Lower lobe of right lung (tissue), 2 donors: ENCODE results near the gene B3GAT3. TPM values are rescaled to one million over a fixed set of nuclear protein-coding genes. Genes with fewer than 3 reads are reported as not detected.
"Not testable (repeated sequence)": the region's sequence is repeated elsewhere in the genome, so short reads cannot be mapped to it uniquely, and the experiment has no call there.

Experiments
- ATAC-seq, 2 donors: fragments of 200-7000 bp; cut with Tn5 transposase; one replicate each; pipeline ENCODE4 v1.9.1; 2020 to 2022; ENCODE audit warnings: mild to moderate bottlenecking in 2 of 2, moderate library complexity in 2 of 2
- DNase-seq: peaks from one replicate; pipeline ENCODE4 v3.0.0-alpha.2; 2020
- H3K27ac ChIP-seq: fragments of 200-600 bp; one replicate; pipeline ENCODE4 v1.8.0; 2022
- H3K27me3 ChIP-seq: fragments of 200-600 bp; one replicate; pipeline ENCODE4 v1.8.0; 2022; ENCODE audit warnings: low read depth
- H3K36me3 ChIP-seq: fragments of 200-600 bp; one replicate; pipeline ENCODE4 v1.8.0; 2022; ENCODE audit warnings: mild to moderate bottlenecking
- H3K4me1 ChIP-seq: fragments of 200-600 bp; one replicate; pipeline ENCODE4 v1.8.0; 2022
- H3K4me3 ChIP-seq: fragments of 200-600 bp; one replicate; pipeline ENCODE4 v1.8.0; 2022; ENCODE audit warnings: mild to moderate bottlenecking
- H3K9me3 ChIP-seq: fragments of 200-600 bp; one replicate; pipeline ENCODE4 v1.8.0; 2022
- intact Hi-C: fragments of 100-400 bp; cut with DNase I; formaldehyde crosslinking; loops from one replicate; pipeline ENCODE4 v1.11.0; 2022
- total RNA-seq: library from RNA; stranded (reverse); fragmentation: NEBNext Ultra II Directional; extraction: Animal tissue kit (Norgen Biotek cat#: 25700); gene quantifications from one replicate; pipeline ENCODE4 v1.2.1, GENCODE V29; 2021
- TF ChIP-seq, protein P1 (sequence below): fragments of 200-600 bp; IDR thresholded peaks from one replicate; pipeline ENCODE4 v1.8.0; 2022; ENCODE audit warnings: antibody characterized with exemption, mild to moderate bottlenecking
- donor health status: DM: no; HTN: yes; CAD: no; lungs with severe emphysema.

B3GAT3 gene
- total RNA-seq, 1 donor from 2014 or later, result 32.6 TPM

GRCh38 chr11:62627713-62628112 is 5.9 kb upstream of the B3GAT3 start:
- H3K27ac ChIP-seq, result no peak overlapping the region
- H3K36me3 ChIP-seq, result peaks cover 78% of the 10 kb centered on the region
- no peak overlapping the region for H3K4me3 ChIP-seq
- H3K4me1 ChIP-seq, result no peaks in the 10 kb centered on the region
- intact Hi-C loops, result no loop called here
- H3K9me3 ChIP-seq, result no peaks in the 10 kb centered on the region
- H3K27me3 ChIP-seq, result no peaks in the 10 kb centered on the region
- ATAC-seq, result no peak
- TF ChIP-seq, protein P1, sequence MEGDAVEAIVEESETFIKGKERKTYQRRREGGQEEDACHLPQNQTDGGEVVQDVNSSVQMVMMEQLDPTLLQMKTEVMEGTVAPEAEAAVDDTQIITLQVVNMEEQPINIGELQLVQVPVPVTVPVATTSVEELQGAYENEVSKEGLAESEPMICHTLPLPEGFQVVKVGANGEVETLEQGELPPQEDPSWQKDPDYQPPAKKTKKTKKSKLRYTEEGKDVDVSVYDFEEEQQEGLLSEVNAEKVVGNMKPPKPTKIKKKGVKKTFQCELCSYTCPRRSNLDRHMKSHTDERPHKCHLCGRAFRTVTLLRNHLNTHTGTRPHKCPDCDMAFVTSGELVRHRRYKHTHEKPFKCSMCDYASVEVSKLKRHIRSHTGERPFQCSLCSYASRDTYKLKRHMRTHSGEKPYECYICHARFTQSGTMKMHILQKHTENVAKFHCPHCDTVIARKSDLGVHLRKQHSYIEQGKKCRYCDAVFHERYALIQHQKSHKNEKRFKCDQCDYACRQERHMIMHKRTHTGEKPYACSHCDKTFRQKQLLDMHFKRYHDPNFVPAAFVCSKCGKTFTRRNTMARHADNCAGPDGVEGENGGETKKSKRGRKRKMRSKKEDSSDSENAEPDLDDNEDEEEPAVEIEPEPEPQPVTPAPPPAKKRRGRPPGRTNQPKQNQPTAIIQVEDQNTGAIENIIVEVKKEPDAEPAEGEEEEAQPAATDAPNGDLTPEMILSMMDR, result no peak
- DNase-seq, result no peak

DNA sequence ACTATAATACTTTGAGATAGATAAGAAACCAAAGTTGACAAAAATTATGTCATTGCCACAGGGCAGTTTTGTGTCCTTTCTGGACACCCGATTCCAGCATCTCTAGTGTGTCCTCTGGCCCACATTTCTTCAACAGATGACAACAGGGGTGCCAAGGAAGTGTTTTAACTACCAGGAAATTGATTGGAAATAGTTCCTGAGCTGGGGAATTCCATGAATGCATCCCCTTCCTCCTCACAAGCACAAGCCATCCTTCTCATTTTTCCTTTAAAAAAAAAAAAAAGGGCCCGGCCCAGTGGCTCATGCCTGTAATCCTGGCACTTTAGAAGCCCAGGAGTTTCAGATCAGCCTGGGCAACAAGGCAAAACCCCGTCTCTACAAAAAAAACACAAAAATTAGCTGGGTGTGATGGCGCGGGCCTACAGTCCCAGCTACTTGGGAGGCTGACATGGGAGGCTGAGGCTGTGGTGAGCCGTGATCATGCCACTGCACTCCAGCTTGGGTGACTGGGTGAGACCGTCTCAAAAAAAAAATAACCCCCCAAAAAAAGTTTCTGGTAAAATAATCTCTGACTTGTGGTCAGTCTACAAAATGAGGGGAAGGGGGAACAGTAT is 797 bp upstream of the B3GAT3 start:
- peak overlapping the region; percentile 79 for H3K4me3 ChIP-seq
- ATAC-seq (no peak), DNase-seq (no peak)
- H3K4me1 ChIP-seq, result peaks cover 19% of the 10 kb centered on the region
- peak overlapping the region; percentile 88 for H3K27ac ChIP-seq
- intact Hi-C loops, result no loop called here
- peaks cover 29% of the 10 kb centered on the region for H3K36me3 ChIP-seq
- TF ChIP-seq, protein P1, result no peak
- H3K27me3 ChIP-seq, result no peaks in the 10 kb centered on the region
- H3K9me3 ChIP-seq, result no peaks in the 10 kb centered on the region

- intact Hi-C loops, result no loop called here
- H3K27me3 ChIP-seq, result no peaks in the 10 kb centered on the region
- ATAC-seq, result no peak
Observed at GRCh38 chr11:62621027-62621566, 689 bp downstream of the B3GAT3 start.

DNA sequence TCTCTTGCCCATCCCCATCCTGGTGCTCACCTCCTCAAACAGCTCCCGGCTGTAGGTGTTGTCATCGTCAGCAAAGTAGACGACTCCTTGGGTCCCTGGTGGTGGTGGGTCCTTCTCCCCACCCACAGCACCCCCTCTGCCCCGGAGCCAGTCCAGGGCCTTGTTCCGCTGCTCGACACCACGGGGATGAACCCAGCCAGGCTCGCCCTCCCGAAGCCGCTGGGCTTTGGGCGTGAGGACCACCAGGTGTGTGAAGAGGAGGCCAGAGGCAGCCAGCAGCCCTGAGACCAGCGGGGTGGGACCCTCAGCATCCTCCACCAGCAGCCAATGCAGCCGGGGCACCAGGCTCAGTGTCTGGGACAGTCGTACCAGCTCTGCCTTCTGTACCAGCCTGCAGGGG is 4.8 kb downstream of the B3GAT3 start:
- H3K27me3 ChIP-seq, DNase-seq, intact Hi-C loops, H3K27ac ChIP-seq, H3K4me3 ChIP-seq, ATAC-seq, H3K9me3 ChIP-seq: not testable (repeated sequence)
- peaks cover 25% of the 10 kb centered on the region for H3K36me3 ChIP-seq
- H3K4me1 ChIP-seq, result peaks cover 19% of the 10 kb centered on the region

More at GRCh38 chr11:62621027-62621566, 689 bp downstream of the B3GAT3 start:
- H3K9me3 ChIP-seq, result no peaks in the 10 kb centered on the region
- TF ChIP-seq, protein P1, result no peak
- H3K27ac ChIP-seq, result peak overlapping the region; percentile 88
- no peak for DNase-seq
- peaks cover 28% of the 10 kb centered on the region for H3K36me3 ChIP-seq
- H3K4me3 ChIP-seq, result peak overlapping the region; percentile 79
- peaks cover 19% of the 10 kb centered on the region for H3K4me1 ChIP-seq

GRCh38 chr11:62615521-62615920 is 6.3 kb downstream of the B3GAT3 start:
- Histone ChIP-seq H3K4me3 (no peak overlapping the region), H3K9me3 (no peaks in the 10 kb centered on the region), H3K4me1 (peaks cover 24% of the 10 kb centered on the region), H3K36me3 (peaks cover 26% of the 10 kb centered on the region), H3K27ac (no peak overlapping the region), H3K27me3 (no peaks in the 10 kb centered on the region)
- ATAC-seq (no peak), DNase-seq (no peak)
- intact Hi-C loops, result no loop called here
- TF ChIP-seq, protein P1, result no peak

- Histone ChIP-seq H3K27me3 (no peaks in the 10 kb centered on the region), H3K27ac (peak overlapping the region; percentile 24), H3K4me1 (peaks cover 26% of the 10 kb centered on the region), H3K36me3 (peaks cover 38% of the 10 kb centered on the region), H3K4me3 (no peak overlapping the region), H3K9me3 (no peaks in the 10 kb centered on the region)
- DNase-seq, result no peak
- TF ChIP-seq, protein P1, result no peak
- intact Hi-C loops, result no loop called here
- ATAC-seq, result no peak
Observed at GRCh38 chr11:62614275-62614674, 7.5 kb downstream of the B3GAT3 start.
